ENCODE measurements around the gene PRDM1. TPM values are rescaled to one million over a fixed set of nuclear protein-coding genes. Genes with fewer than 3 reads are reported as not detected.
A peak's percentile ranks its signal among the peaks of the same experiment; 100 is the strongest.

PRDM1 gene
- total and polyA plus RNA-seq, 11 donors: 0.36 to 10.8 (median 1.7) TPM

DNA sequence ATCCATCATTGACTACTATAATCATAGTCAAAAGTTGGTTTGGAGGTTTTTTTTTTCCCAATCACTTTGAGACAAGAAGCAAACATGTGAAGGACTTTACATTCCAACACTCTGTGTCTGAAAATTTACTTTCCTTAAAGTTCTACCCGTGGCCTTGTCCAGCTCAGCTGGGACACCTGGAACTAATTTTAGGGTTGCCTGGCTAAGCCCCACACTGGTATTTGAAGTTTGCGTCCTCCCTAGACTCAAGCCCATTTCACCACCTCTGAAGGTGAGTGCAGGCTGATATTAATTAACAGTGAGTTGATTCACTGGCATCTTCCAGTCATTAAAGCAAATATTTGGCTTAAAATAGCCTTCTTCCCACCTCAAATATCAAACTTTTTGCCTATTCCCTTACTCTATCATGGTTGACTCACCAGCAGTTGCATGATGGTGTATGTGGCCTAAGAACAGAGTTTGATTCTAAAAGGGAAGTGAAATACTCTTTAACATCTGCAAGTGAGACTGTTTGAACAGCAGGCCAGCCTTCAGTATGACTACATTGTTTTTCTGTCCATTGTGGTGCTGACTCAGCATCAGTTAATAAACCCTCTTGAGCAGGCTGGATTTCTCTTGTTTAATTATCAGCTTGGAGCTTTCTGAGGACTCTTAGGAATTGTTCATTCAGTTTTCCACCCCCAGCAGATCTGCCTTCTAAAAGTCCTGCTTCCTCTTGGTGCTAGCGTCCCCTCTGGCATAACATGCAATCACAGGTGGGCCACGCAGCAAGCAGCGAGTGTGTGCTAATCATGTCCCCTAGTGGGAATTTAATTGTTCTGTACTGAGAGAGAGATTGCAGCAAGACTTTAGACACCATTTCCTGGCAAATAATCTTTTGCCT is 1.8 kb upstream of the PRDM1 start:
- Histone ChIP-seq H3K27ac (peak overlapping the region in 7 of 12 donors; percentile 6 to 87 (median 68)), H3K4me3 (no peak overlapping the region), H3K36me3 (no peaks in the 10 kb centered on the region), H3K9me3 (no peaks in the 10 kb centered on the region), H3K4me1 (peaks cover 0 to 59% (median 7%) of the 10 kb centered on the region in 12 donors), H3K27me3 (peaks cover 0 to 59% (median 20%) of the 10 kb centered on the region in 9 donors)
- 63 to 75% (median 68%) methylated on average over 5 of the region's 5 CpGs for WGBS, 4 donors
- TF ChIP-seq, protein P1, sequence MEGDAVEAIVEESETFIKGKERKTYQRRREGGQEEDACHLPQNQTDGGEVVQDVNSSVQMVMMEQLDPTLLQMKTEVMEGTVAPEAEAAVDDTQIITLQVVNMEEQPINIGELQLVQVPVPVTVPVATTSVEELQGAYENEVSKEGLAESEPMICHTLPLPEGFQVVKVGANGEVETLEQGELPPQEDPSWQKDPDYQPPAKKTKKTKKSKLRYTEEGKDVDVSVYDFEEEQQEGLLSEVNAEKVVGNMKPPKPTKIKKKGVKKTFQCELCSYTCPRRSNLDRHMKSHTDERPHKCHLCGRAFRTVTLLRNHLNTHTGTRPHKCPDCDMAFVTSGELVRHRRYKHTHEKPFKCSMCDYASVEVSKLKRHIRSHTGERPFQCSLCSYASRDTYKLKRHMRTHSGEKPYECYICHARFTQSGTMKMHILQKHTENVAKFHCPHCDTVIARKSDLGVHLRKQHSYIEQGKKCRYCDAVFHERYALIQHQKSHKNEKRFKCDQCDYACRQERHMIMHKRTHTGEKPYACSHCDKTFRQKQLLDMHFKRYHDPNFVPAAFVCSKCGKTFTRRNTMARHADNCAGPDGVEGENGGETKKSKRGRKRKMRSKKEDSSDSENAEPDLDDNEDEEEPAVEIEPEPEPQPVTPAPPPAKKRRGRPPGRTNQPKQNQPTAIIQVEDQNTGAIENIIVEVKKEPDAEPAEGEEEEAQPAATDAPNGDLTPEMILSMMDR (IDR thresholded peaks at IDR 0.05): peak in 10 of 12 donors; percentile 5 to 56 (median 28)
- no peak for TF ChIP-seq POLR2A (IDR thresholded peaks at IDR 0.05)
- intact Hi-C loops (cut with DNase I): loop anchor here in 6 of 10 donors (5.0 to 10.0 kb wide), 6 partner anchors 67 to 600 kb away; no protein-coding TSS in a partner anchor
- ATAC-seq (peak; percentile 18 to 53 (median 38)), DNase-seq (no peak)

DNA sequence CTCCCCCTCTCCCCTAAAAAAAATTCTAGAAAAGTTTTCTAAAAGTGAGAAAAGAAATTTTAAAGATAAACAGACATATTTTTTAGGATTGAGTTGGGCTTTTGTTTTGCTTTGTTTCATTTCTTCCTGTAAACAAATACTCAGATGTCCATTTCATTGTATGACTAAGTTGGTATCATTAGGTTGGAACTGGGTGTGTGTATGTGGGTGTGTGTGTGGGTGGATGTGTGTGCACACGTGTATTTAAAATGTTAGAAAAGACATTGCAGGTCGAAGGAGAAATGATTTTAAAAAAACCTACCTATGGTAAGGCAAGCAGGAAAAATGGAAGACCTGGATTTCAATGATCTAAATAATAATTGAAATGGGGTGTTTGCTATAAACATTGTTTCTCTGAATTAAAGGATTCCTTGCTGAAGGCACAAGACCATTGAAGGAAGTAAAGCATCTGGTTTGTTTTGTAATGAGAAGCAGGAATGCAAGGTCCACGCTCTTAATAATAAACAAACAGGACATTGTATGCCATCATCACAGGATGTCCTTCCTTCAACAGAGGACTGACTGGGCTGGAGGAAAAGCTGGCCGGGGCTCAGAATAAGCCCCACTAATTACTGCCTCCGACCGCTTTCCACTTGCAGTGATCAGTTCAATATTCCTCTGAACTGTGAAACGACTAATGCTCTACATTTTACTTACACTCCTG is 996 bp upstream of the PRDM1 start:
- peaks cover 0 to 65% (median 7%) of the 10 kb centered on the region in 12 donors for H3K4me1 ChIP-seq
- peak in 2 of 4 donors; percentile 23 to 40 for ATAC-seq
- H3K4me3 ChIP-seq: peak overlapping the region in 9 of 12 donors; percentile 46 to 66 (median 60)
- WGBS, 4 donors: 37 to 53% (median 41%) methylated on average over 7 of the region's 7 CpGs
- H3K27me3 ChIP-seq: peaks cover 0 to 65% (median 20%) of the 10 kb centered on the region in 9 donors
- H3K9me3 ChIP-seq: no peaks in the 10 kb centered on the region
- no peaks in the 10 kb centered on the region for H3K36me3 ChIP-seq
- peak overlapping the region in 11 of 12 donors; percentile 8 to 87 (median 52) for H3K27ac ChIP-seq
- DNase-seq: no peak
- TF ChIP-seq, protein P1 (IDR thresholded peaks at IDR 0.05): no peak
- no peak for TF ChIP-seq POLR2A (IDR thresholded peaks at IDR 0.05)
- intact Hi-C loops (cut with DNase I): loop anchor here in 8 of 10 donors (5.0 to 10.0 kb wide), 9 partner anchors 68 to 603 kb away; no protein-coding TSS in a partner anchor

DNA sequence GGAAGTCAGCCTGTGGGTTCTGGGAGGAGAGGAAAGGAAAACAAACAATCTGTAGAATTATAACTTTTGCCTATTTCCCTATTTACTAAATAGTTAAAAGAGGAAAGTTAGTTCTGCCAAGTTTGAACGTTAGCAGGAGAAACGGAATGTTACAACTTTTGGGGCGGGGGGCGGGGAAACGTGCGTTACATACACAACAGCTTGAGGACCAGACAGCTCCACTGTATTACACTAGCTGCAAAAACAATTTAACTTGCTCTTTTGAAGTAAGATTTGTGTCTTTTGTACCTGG is 498 bp upstream of the PRDM1 start:
- Histone ChIP-seq H3K27me3 (peaks cover 0 to 63% (median 17%) of the 10 kb centered on the region in 9 donors), H3K9me3 (no peaks in the 10 kb centered on the region), H3K27ac (peak overlapping the region; percentile 8 to 87 (median 58)), H3K4me3 (peak overlapping the region; percentile 12 to 66 (median 52)), H3K4me1 (peaks cover 0 to 70% (median 7%) of the 10 kb centered on the region in 12 donors), H3K36me3 (no peaks in the 10 kb centered on the region)
- no peak for ATAC-seq
- TF ChIP-seq, protein P1 (IDR thresholded peaks at IDR 0.05): no peak
- TF ChIP-seq POLR2A (IDR thresholded peaks at IDR 0.05): no peak
- 18 to 27% (median 23%) methylated on average over 6 of the region's 6 CpGs for WGBS, 4 donors
- DNase-seq: no peak
- intact Hi-C loops (cut with DNase I): loop anchor here in 7 of 10 donors (5.0 to 10.0 kb wide), 8 partner anchors 91 to 603 kb away; no protein-coding TSS in a partner anchor

Data from heart left ventricle (tissue), 16 donors.